Neural progenitor cell (in vitro differentiated cells): ENCODE data around the gene STRIP2.

Source experiments
- CTCF ChIP-seq: fragments of 200-600 bp; sonication (generic); IDR thresholded peaks from 2 replicates; pipeline ENCODE4 v1.5.1; 2017; ENCODE audit warnings: antibody characterized with exemption, mild to moderate bottlenecking
- EZH2phosphoT487 ChIP-seq: fragments of 200-600 bp; sonication (generic); IDR thresholded peaks from 2 replicates; pipeline ENCODE4 v1.6.1; 2017; ENCODE audit warnings: antibody characterized with exemption

DNA sequence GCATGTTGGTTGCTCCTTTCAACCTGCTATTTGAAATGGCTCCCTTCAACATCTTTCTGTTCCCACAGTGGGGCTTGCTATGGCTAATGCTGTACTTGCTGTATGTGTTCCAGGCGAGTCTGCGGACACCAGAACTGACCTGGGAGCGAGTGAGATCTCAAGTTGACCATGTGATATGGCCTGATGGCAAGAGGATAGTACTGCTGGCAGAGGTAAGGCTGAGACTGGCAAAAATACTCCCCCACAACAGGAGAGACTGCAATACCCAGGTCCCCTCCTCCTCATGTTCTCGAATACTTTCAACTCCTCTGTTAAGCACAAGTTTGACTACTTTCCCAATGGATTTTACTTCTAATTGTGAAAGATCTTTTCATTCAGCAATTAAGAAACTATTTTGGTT, 11.5 kb upstream of the STRIP2 start:
- TF ChIP-seq CTCF = no peak
- TF ChIP-seq EZH2phosphoT487 = no peak
